Neuronal stem cell (in vitro differentiated cells): ENCODE data around the gene EID2B.

Experiments used
- DNase-seq: peaks from one replicate; pipeline ENCODE4 v3.0.0-alpha.2; 2013; ENCODE audit warnings: low spot score
- H2AFZ ChIP-seq: one replicate; pipeline ENCODE4 v1.6.1; 2013; ENCODE audit warnings: mild to moderate bottlenecking, low read length, inconsistent platforms
- H2AK5ac ChIP-seq: 2 replicates; pipeline ENCODE4 v1.6.1; 2013; ENCODE audit warnings: low read depth, mild to moderate bottlenecking, inconsistent platforms, low read length, moderate library complexity, mixed read lengths
- H2BK120ac ChIP-seq: 2 replicates; pipeline ENCODE4 v1.6.1; 2013; ENCODE audit warnings: low read depth, mild to moderate bottlenecking, inconsistent platforms, low read length, moderate library complexity, mixed read lengths
- H2BK12ac ChIP-seq: one replicate; pipeline ENCODE4 v1.6.1; 2013; ENCODE audit warnings: low read length, inconsistent platforms
- H2BK15ac ChIP-seq: 2 replicates; pipeline ENCODE4 v1.6.1; 2013; ENCODE audit warnings: mild to moderate bottlenecking, low read length, inconsistent platforms, mixed read lengths
- H2BK5ac ChIP-seq: one replicate; pipeline ENCODE4 v1.6.1; 2013; ENCODE audit warnings: inconsistent platforms, mild to moderate bottlenecking, low read length, moderate library complexity
- H3K14ac ChIP-seq: one replicate; pipeline ENCODE4 v1.6.1; 2013; ENCODE audit warnings: low read length, inconsistent platforms
- H3K18ac ChIP-seq: 2 replicates; pipeline ENCODE4 v1.6.1; 2013; ENCODE audit warnings: low read length, inconsistent platforms
- H3K23ac ChIP-seq: 2 replicates; pipeline ENCODE4 v1.6.1; 2013; ENCODE audit warnings: low read depth, mild to moderate bottlenecking, mixed read lengths, low read length, inconsistent platforms; ENCODE audit not compliant: poor library complexity
- H3K27ac ChIP-seq: replicated peaks from 3 replicates; pipeline ENCODE4 v1.5.1; 2013; ENCODE audit warnings: low read length, inconsistent platforms
- H3K27me3 ChIP-seq, 3 experiments: 2 replicates each; pipeline ENCODE4 v1.6.1; 2013; ENCODE audit warnings: low read length in 3 of 3, mild to moderate bottlenecking in 2 of 3, inconsistent platforms in 1 of 3, low read depth in 1 of 3, mixed read lengths in 1 of 3, moderate library complexity in 1 of 3; ENCODE audit not compliant: control insufficient read depth in 3 of 3, insufficient read depth in 3 of 3
- H3K36me3 ChIP-seq, 2 donors: replicated peaks in 1 of 2; 2 replicates each; pipeline ENCODE4 v1.6.1; 2013; ENCODE audit warnings: low read length in 2 of 2; ENCODE audit not compliant: control insufficient read depth in 2 of 2, insufficient read depth in 2 of 2
- H3K4ac ChIP-seq: 2 replicates; pipeline ENCODE4 v1.6.1; 2013; ENCODE audit warnings: inconsistent platforms, mild to moderate bottlenecking, low read length, moderate library complexity
- H3K4me1 ChIP-seq, 2 donors: 1 replicate in 1 of 2; 2 replicates in 1 of 2; pipeline ENCODE4 v1.6.1; 2013; ENCODE audit warnings: low read length in 2 of 2, low read depth in 1 of 2; ENCODE audit not compliant: control insufficient read depth in 2 of 2, insufficient read depth in 1 of 2
- H3K4me2 ChIP-seq: one replicate; pipeline ENCODE4 v1.6.1; 2013; ENCODE audit warnings: mild to moderate bottlenecking, low read length, inconsistent platforms; ENCODE audit not compliant: insufficient read depth, poor library complexity, severe bottlenecking
- H3K4me3 ChIP-seq, 2 donors: 2 replicates each; pipeline ENCODE4 v1.5.1; 2013; ENCODE audit warnings: low read length in 2 of 2, mild to moderate bottlenecking in 2 of 2, inconsistent platforms in 1 of 2, moderate library complexity in 1 of 2
- H3K79me1 ChIP-seq: one replicate; pipeline ENCODE4 v1.6.1; 2013; ENCODE audit warnings: low read depth, mild to moderate bottlenecking, inconsistent platforms, low read length, moderate library complexity
- H3K9ac ChIP-seq: one replicate; pipeline ENCODE4 v1.6.1; 2013; ENCODE audit warnings: mild to moderate bottlenecking, low read depth, low read length, inconsistent platforms; ENCODE audit not compliant: poor library complexity
- H3K9me3 ChIP-seq, 2 donors: replicated peaks in 1 of 2; 2 replicates each; pipeline versions ENCODE3 to v1.6.1; 2013; ENCODE audit warnings: low read length in 2 of 2, mild to moderate bottlenecking in 2 of 2, inconsistent platforms in 1 of 2, low read depth in 1 of 2, mixed read lengths in 1 of 2, moderate library complexity in 1 of 2; ENCODE audit not compliant: control insufficient read depth in 2 of 2, insufficient read depth in 1 of 2
- H4K8ac ChIP-seq: one replicate; pipeline ENCODE4 v1.6.1; 2013; ENCODE audit warnings: low read depth, mild to moderate bottlenecking, inconsistent platforms, low read length, moderate library complexity
- H4K91ac ChIP-seq: one replicate; pipeline ENCODE4 v1.6.1; 2013; ENCODE audit warnings: low read length, low read depth, mild to moderate bottlenecking, inconsistent platforms; ENCODE audit not compliant: poor library complexity
- WGBS, 2 donors: extraction: QIAGEN DNeasy Blood & Tissue Kit; methylation state at CpG; one replicate each; pipeline ENCODE4 v1.1.7; 2013; ENCODE audit warnings: missing lambda C conversion rate in 2 of 2, mixed read lengths in 1 of 2; ENCODE audit not compliant: insufficient read length in 2 of 2, insufficient replicate concordance in 1 of 2; ENCODE audit errors: extremely low coverage in 2 of 2; 5-methylcytosine and 5-hydroxymethylcytosine counted together

Gene EID2B

GRCh38 chr19:39563408-39563807 lies 30.8 kb upstream of the EID2B start:
- Histone ChIP-seq H3K27me3 (peaks cover 0 to 12% (median 0%) of the 10 kb centered on the region in 3 experiments), H3K27ac (no peak overlapping the region), H3K79me1 (no peaks in the 10 kb centered on the region), H3K9ac (no peak overlapping the region), H4K91ac (no peak overlapping the region), H2BK12ac (no peak overlapping the region), H3K14ac (no peak overlapping the region), H2AFZ (no peak overlapping the region), H3K4me1 (no peaks in the 10 kb centered on the region), H2BK15ac (no peak overlapping the region), H3K4me3 (no peak overlapping the region), H2BK5ac (no peak overlapping the region), H3K4me2 (no peak overlapping the region), H3K36me3 (no peaks in the 10 kb centered on the region), H3K4ac (no peak overlapping the region), H2BK120ac (no peak overlapping the region), H3K9me3 (no peaks in the 10 kb centered on the region), H3K18ac (no peak overlapping the region), H3K23ac (no peak overlapping the region), H2AK5ac (no peak overlapping the region), H4K8ac (no peak overlapping the region)
- WGBS, 2 donors = no CpG with 5 or more reads among the region's 2 CpGs
- no peak for DNase-seq

GRCh38 chr19:39558624-39559117 lies 26.0 kb upstream of the EID2B start:
- no peak for DNase-seq
- Histone ChIP-seq H3K27me3 (peaks cover 0 to 26% (median 0%) of the 10 kb centered on the region in 3 experiments), H3K9me3 (no peaks in the 10 kb centered on the region), H2BK15ac (no peak overlapping the region), H3K9ac (no peak overlapping the region), H2BK5ac (no peak overlapping the region), H3K27ac (no peak overlapping the region), H3K4me1 (no peaks in the 10 kb centered on the region), H3K4me3 (no peak overlapping the region), H2BK120ac (no peak overlapping the region), H3K36me3 (no peaks in the 10 kb centered on the region), H3K4ac (no peak overlapping the region), H3K4me2 (no peak overlapping the region), H3K18ac (no peak overlapping the region), H4K91ac (no peak overlapping the region), H3K79me1 (no peaks in the 10 kb centered on the region), H3K23ac (no peak overlapping the region), H4K8ac (no peak overlapping the region), H2BK12ac (no peak overlapping the region), H2AFZ (no peak overlapping the region), H2AK5ac (no peak overlapping the region), H3K14ac (no peak overlapping the region)
- WGBS, 2 donors = no CpG with 5 or more reads among the region's 6 CpGs

GRCh38 chr19:39557811-39558623 lies 25.4 kb upstream of the EID2B start:
- Histone ChIP-seq H2AK5ac (no peak overlapping the region), H3K36me3 (no peaks in the 10 kb centered on the region), H3K18ac (no peak overlapping the region), H2AFZ (no peak overlapping the region), H2BK5ac (no peak overlapping the region), H4K8ac (no peak overlapping the region), H3K14ac (no peak overlapping the region), H4K91ac (no peak overlapping the region), H2BK12ac (no peak overlapping the region), H2BK15ac (no peak overlapping the region), H3K23ac (no peak overlapping the region), H3K79me1 (no peaks in the 10 kb centered on the region), H2BK120ac (no peak overlapping the region), H3K4me2 (no peak overlapping the region), H3K4ac (no peak overlapping the region), H3K27me3 (peaks cover 0 to 31% (median 0%) of the 10 kb centered on the region in 3 experiments), H3K4me3 (no peak overlapping the region), H3K27ac (no peak overlapping the region), H3K4me1 (no peaks in the 10 kb centered on the region), H3K9ac (no peak overlapping the region), H3K9me3 (no peaks in the 10 kb centered on the region)
- no CpG with 5 or more reads among the region's 5 CpGs for WGBS, 2 donors
- no peak for DNase-seq

GRCh38 chr19:39555883-39556282 lies 23.2 kb upstream of the EID2B start:
- no peak overlapping the region for H4K91ac ChIP-seq
- H3K27me3 ChIP-seq = peaks cover 0 to 33% (median 0%) of the 10 kb centered on the region in 3 experiments
- no peak overlapping the region for H2AFZ ChIP-seq
- no peak overlapping the region for H4K8ac ChIP-seq
- DNase-seq = no peak
- no peak overlapping the region for H3K4ac ChIP-seq
- no peaks in the 10 kb centered on the region for H3K4me1 ChIP-seq
- H2AK5ac ChIP-seq = no peak overlapping the region
- H3K4me2 ChIP-seq = no peak overlapping the region
- H3K4me3 ChIP-seq = no peak overlapping the region
- no CpG with 5 or more reads among the region's 1 CpG for WGBS, 2 donors
- H3K18ac ChIP-seq = no peak overlapping the region
- H3K27ac ChIP-seq = no peak overlapping the region
- H3K23ac ChIP-seq = no peak overlapping the region
- no peak overlapping the region for H3K9ac ChIP-seq
- H2BK15ac ChIP-seq = no peak overlapping the region
- H3K79me1 ChIP-seq = no peaks in the 10 kb centered on the region
- H2BK12ac ChIP-seq = no peak overlapping the region
- no peak overlapping the region for H2BK120ac ChIP-seq
- H2BK5ac ChIP-seq = no peak overlapping the region
- no peak overlapping the region for H3K14ac ChIP-seq
- H3K36me3 ChIP-seq = no peaks in the 10 kb centered on the region
- H3K9me3 ChIP-seq = no peaks in the 10 kb centered on the region
